OCI-LY3 (cell line): ENCODE results near the gene UBQLN1.

Source experiments
- EZH2phosphoT487 ChIP-seq: fragments of 200-600 bp; shearing (Covaris generic); IDR thresholded peaks from 2 replicates; pipeline ENCODE4 v1.6.1; 2018; ENCODE audit warnings: antibody characterized with exemption, mixed run types, low read depth
- TF ChIP-seq, protein P1 (sequence below): fragments of 200-600, 300-600 bp; sonication (generic); IDR thresholded peaks from 2 replicates; pipeline ENCODE4 v1.5.1; 2014; ENCODE audit warnings: antibody characterized with exemption, low read length, low read depth

DNA sequence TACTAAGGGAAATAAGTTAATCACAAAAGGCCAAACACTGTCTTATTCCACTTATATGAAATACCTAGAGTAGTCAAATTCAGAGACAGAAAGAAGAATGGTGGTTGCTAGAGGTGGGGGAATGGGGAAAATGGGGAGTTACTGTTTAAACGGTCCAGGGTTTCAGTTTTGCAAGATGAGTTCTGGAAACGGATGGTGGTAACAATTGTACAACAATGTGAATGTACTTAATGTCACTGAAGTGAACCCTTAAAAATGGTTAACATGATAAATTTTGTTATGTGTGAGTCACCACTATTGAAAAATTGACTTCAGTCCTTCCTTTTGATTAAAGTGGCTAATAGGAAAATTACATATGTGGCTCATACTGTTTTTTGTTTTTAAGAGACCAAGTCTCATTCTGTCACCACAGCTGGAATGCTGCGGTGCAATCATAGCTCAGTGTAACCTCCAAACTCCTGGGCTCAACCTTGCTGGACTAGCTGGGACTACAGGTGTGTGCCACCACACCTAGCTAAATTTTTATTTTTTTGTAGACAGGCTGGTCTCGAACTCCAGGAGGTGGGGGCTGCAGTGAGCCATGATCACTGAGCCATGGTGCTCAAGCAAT, 8.7 kb downstream of the UBQLN1 start:
- TF ChIP-seq, protein P1, sequence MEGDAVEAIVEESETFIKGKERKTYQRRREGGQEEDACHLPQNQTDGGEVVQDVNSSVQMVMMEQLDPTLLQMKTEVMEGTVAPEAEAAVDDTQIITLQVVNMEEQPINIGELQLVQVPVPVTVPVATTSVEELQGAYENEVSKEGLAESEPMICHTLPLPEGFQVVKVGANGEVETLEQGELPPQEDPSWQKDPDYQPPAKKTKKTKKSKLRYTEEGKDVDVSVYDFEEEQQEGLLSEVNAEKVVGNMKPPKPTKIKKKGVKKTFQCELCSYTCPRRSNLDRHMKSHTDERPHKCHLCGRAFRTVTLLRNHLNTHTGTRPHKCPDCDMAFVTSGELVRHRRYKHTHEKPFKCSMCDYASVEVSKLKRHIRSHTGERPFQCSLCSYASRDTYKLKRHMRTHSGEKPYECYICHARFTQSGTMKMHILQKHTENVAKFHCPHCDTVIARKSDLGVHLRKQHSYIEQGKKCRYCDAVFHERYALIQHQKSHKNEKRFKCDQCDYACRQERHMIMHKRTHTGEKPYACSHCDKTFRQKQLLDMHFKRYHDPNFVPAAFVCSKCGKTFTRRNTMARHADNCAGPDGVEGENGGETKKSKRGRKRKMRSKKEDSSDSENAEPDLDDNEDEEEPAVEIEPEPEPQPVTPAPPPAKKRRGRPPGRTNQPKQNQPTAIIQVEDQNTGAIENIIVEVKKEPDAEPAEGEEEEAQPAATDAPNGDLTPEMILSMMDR: no peak
- TF ChIP-seq EZH2phosphoT487: no peak
